ENCODE measurements around the gene NUP93.

The NUP93 gene

GRCh38 chr16:56744996-56745640 is 15.2 kb downstream of the NUP93 start:
- no peak for DNase-seq

DNA sequence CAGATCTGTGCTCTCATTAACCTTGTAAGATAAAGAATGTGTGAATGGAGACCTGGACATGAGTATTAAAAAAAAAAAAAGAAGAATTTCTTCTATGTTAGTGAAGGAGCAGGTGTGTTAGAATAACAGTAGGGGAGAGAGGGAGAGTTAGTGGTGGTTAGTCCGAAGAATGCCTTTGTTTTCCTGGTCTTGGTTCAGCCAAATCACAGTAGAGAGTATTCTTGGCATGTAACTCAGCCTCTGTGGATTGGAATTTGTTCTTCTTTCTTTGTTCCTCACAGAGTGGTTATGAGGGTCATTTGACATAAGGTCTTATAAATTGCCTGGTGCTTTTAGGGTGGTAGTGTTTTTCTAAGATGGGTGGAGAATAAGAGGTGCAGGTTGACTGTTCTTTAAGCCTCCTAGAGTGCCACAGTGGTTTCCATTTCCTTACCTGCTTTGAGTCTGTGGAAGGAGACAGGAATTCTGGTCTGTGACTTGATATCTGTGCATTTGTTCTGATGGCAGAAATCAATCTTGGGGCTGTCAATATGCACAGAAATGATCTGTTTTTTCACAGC is 17.6 kb downstream of the NUP93 start:
- DNase-seq: no peak

- DNase-seq: no peak
These were observed 18.3 kb downstream of the NUP93 start for GRCh38 chr16:56748191-56748590.

DNA sequence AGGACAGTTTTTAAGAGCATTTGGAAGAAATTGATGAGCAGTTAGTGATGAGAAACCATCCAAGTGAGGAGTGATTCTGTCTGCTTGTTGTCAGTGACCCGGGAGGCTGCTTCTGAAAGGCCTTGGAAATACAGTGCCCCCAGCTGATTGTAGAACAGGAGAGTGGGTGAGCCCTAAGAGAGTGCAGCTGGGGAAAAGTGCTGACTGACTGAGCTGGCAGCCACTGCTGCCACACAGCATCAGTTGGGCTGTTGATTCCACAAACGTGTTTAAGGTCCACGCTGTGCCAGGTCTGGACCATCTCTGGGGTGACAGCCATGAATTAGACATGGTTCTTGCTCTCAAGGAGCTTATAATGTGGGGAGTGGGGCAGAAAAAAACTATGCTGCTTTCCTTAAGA is 18.9 kb downstream of the NUP93 start:
- no peak for DNase-seq

DNA sequence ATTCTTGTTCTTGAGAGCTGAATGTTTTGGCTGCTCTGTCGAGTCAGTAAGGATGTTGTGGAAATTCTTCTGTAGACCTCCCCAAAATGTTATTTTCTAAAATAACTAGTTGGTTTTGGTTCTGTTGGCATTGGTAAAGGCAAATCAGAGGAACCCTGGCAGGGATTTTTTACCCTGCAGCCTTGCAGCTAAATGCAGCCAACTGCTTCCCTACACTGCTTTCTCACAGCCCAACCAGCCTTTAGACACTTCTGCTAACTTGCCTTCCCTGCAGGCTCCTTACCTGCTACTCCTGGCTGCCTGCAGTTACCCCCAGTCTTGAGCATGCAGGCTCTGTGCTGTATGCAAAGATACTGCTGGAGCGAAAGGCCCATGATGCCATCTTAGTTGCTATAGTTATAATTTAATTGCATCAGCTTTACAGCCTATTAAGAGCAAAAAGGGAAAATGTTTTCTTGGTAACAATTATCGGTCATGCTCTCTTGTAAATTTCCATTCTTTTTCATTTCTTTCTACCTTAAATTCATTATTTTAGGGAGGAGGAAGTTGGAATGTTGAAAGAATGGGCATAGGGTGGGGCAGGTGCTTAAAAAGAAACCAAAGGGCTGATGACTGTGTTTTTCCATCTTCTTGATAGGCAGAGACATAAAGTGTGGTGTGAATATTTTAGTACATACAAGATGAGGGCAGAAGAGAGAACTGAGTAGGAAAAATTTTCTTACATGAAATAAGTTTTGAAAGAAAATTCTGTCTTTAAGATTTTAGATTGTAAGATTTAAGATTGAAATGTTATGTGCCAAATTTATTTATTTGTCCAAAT is 20.0 kb downstream of the NUP93 start:
- DNase-seq: no peak

GRCh38 chr16:56753410-56753809 is 23.5 kb downstream of the NUP93 start:
- DNase-seq: no peak

DNA sequence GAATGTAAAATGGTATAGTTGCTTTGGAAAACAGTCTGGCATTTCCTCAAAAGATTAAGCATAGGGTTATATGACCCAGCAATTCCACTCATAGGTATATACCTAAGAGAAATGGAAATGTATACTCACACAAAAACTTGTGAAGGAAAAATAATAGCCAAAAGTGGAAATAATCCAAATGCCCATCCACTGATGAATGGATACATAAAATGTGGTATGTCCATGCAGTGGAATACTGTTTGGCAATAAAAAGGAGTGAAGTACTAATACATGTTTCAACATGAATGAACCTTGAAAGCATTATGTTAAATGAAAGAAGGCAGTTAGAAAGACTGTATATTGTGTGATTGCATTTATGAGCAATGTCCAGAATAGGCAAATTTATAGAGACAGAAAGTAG is 25.1 kb downstream of the NUP93 start:
- no peak for DNase-seq

GRCh38 chr16:56758432-56758831 is 28.5 kb downstream of the NUP93 start:
- DNase-seq: no peak

DNA sequence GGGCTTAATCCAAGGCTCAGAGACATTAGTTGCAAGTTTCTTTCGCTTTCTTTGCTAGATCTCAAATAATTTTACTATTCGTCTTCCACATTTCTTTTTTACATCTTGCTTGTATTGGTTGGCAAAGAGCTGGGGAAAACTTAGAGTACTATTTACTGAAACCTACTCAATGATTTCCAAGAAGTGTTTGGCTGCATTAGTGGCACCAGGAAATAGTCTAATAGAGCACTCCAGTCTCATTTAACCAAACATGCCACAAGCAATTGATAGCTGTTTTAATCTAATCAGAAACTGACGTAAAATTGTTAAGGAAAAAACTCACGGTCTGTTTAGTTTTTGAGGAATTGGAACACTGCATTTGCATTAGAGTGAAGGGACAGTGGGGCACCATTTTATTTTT is 29.0 kb downstream of the NUP93 start:
- no peak for DNase-seq

DNA sequence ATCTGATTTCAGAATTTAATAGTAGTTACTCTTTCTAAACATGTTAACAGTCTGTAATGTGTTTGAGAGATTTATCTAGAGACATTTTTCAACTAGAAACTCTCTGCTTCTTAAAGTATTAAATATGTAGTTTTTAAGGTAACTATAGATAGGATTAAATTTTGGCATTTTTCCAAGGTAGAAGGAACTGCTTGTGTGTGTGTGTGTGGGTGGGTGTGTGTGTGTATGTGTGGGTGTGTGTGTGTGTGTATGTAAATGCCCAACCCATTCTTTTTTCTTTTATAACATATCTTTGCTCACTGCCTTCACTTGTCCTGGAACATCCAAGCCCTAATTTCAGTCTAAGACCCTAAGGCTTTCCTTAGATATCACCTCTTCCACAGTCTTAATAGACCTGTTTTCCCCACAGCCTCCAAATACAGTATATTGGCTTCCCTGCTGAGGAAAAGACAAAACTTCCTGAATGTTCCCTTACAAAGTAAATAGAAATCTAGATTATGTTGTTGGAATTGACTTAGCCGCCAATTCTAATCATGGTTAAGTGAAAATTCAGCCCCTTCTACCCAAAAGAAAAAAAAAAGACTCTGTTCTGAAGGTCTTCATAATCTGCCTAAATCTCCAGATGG is 33.5 kb downstream of the NUP93 start:
- DNase-seq: no peak

GRCh38 chr16:56764835-56765234 is 34.9 kb downstream of the NUP93 start:
- no peak for DNase-seq

DNA sequence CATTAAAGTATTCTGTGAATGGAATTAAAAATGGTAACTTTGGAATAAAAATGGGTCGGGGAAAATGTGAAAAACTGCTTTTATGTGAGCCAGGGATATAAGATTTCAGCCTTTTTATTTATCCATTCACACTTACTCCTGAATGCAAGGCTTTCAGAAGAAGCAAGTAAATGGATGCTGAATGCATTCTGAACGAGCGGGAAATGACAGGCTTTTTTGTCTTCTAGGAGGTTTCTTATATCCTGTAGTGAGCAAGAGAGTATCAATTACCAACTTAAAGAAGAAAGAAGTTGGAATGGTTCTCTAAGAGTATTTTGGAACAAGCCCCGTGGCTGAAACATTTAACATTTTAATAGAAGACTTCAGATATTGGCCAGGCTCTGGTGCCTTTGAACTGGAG is 36.0 kb downstream of the NUP93 start:
- DNase-seq: no peak

GRCh38 chr16:56767024-56767423 is 37.1 kb downstream of the NUP93 start:
- DNase-seq: no peak

DNA sequence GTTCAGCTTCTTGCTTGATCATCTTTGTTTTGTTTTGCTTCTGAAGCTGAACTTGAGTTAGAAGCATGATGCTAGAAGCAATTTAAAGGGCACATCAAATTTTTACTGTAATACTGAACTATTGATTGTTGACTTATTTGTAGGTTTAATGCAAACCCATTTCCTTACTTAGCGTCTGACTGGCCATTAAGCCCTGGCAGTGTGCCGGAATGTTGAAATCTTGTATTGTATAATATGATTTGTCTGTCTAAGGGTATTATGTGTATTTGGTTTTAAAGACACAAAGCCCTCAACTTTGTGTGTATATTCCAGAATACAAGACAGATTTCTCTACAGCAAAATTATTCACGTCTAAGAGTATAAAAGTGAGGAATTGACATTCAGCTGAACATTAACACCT is 39.7 kb downstream of the NUP93 start:
- DNase-seq: no peak

GRCh38 chr16:56771558-56772279 is 41.8 kb downstream of the NUP93 start:
- DNase-seq: no peak

DNA sequence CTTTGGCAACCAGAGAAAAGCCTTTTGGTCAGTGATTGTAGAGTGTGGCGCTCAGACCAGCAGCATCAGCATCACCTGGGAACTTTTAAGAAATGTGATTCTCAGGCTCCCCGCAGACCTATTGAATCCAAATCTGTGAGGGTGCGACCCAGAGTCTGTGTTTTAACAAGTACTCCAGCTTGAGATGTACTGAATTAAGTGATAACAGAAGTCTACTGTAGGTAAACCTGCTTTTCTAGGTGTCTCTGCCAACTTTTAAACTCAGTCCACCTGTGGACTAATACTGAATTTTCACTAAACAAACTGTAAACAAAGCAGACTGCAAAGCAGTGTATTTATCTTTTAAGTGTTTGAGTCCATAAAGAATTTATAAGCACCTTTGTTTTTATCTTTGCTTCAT is 43.6 kb downstream of the NUP93 start:
- DNase-seq: no peak

DNA sequence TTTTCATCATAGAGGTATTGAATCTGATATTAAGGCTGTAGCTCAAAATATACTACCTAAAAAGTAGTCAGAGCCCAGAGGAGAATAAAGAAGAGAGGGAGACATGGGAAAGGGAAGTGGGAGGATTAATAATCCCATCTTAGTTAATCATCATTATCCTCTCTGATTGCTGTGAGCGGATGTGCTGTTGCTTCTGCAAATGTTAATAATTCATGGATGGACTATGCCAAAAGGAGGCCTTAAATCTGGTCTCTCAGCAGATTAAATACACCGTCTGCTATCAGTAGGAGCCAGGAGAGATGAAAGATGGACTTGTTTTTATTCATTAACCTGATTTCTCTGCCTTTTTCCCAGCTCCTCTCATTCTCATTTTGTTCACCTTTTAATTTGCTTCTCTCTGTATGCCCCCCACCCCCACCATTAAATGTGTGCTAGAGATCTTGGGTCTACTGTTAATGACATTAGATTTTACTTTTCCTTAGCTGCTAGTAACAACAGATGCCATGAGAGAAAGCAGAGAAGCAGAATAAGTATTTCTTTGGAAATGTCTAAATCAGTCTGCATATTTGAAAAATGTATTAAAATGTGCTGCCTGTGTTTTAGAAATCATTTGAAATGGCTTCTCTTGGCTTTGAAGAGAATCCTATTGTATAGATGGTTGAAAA is 44.2 kb downstream of the NUP93 start:
- DNase-seq: no peak

- DNase-seq: no peak
These were observed 45.2 kb downstream of the NUP93 start for GRCh38 chr16:56775162-56775561.

DNA sequence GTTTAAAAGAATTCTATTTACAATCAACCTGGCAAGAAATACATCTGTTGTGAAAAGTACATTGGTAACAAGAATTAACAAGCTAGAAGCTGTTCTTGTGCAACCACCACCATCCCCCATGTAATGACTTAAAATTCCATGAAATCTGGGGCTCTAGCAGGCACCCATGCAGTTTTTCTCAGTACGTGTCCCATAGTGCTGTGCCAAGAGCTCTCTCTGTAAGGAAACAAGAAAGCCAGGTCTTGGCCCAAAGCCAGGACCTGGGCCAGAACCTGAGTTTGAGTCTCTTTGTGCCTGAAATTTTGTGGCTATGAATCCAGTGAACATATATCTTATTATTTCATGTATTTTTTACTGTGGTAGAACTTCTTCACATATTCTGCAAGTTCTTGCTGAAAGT is 46.6 kb downstream of the NUP93 start:
- DNase-seq: peak; percentile 51

- no peak for DNase-seq
These were observed 47.1 kb downstream of the NUP93 start for GRCh38 chr16:56777001-56777400.

- DNase-seq: peak; percentile 31
These were observed 47.6 kb downstream of the NUP93 start for GRCh38 chr16:56777482-56777881.

DNA sequence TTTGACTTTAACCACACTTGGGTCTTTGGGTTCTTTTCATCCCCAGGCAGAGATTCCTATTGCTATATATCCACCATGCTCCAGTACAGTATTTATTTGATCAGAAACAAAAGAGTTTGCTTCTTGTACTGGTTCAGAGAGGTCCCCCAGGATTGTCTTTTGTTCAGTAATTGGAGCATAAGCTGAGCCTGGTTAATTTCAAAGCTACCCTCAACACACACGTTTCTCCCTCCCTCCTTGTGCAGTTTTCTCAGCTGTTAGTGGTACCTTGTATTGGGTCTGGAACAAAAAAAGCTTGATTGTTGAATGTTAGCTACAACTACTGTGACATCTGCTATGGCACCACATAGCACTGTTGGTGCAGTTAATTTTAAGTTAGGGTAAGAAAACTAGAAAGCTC is 50.0 kb downstream of the NUP93 start:
- DNase-seq: no peak
